ENCODE data around the gene SH3BP4. TPM values are rescaled to one million over a fixed set of nuclear protein-coding genes. Genes with fewer than 3 reads are reported as not detected.
A peak's percentile ranks its signal among the peaks of the same experiment; 100 is the strongest.

Gene SH3BP4
- total and polyA plus RNA-seq, 2 of the 13 experiments (the other 11 are each of a cell fraction or from before 2014, with no cell fraction given), result 34.6 to 99.1 TPM

DNA sequence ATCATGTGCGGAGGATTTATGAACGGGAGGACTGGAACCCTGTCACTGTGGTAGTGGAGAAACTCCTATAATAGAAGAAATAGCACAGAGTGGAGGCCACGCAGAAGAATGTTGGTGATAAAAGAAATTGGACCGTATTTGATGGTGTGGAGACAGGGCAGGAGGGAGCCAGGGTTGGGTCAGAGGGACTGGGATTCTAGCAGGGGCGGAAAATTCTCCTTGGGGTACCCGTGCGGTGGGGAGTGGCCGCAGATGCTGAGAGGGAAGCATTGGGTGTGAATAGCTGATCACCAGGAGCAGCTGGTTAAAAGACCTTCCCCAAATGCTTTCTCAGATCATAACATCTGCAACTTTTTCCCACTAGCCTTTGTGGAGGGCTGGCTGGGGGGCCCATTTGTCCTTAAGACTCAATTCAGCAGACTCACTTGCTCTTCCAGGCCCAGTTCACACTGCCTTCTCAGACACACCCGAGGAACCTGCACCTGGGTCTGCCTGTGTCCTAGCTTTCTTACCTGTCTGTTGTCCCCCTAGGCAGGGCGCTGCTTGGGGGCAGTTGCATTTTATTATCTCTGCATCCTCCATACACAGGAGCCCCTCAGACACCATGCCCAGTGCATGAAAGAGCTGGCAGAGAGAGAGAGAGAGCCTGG, 7.1 kb downstream of the SH3BP4 start:
- H3K4me2 ChIP-seq (ENCODE audit: low read depth, low read length), result no peak overlapping the region
- peaks cover 3 to 34% of the 10 kb centered on the region in 2 experiments for H3K36me3 ChIP-seq (replicated peaks in 1 of 2; ENCODE audit: control insufficient read depth in 1 of 2, insufficient read depth in 2 of 2, low read length in 2 of 2)
- 0 out of 2 replicates have a peak, but pooled peaks have one; percentile 37 for TF ChIP-seq RBFOX2 (IDR thresholded peaks at IDR 0.05; ENCODE audit: low read depth, low read length)
- no peak for TF ChIP-seq ZNF816 (CRISPR knock-in tag; IDR thresholded peaks at IDR 0.05; ENCODE audit: borderline replicate concordance)
- no peak for TF ChIP-seq ZNF17 (CRISPR knock-in tag; IDR thresholded peaks at IDR 0.05)
- TF ChIP-seq IKZF4 (CRISPR knock-in tag; IDR thresholded peaks at IDR 0.05; ENCODE audit: borderline replicate concordance, low read depth, not compliant biosample characterization), result no peak
- no peak for TF ChIP-seq BORCS8-MEF2B (CRISPR knock-in tag; IDR thresholded peaks at IDR 0.05)
- TF ChIP-seq SALL1 (CRISPR knock-in tag; IDR thresholded peaks at IDR 0.05), result 0 out of 2 replicates have a peak, but pooled peaks have one; percentile 11
- no peak for DNase-seq (ENCODE audit: low spot score)
- CTCF ChIA-PET (ENCODE audit: low intra/inter-chr PET ratio, low total read pairs), result no interaction called here
- no peak overlapping the region for H2AFZ ChIP-seq (ENCODE audit: low read length)
- H3K27me3 ChIP-seq (ENCODE audit: control insufficient read depth in 1 of 2, insufficient read depth in 2 of 2, low read length in 2 of 2), result no peaks in the 10 kb centered on the region; a peak in 1 of 5 replicates
- WGBS (ENCODE audit: low lambda C conversion rate), result 90% methylated on average over 10 of the region's 10 CpGs
- BruUV-seq (replicated peaks), result no TSS peak
- intact Hi-C loops (cut with micrococcal nuclease; ENCODE audit: unreplicated experiment) (no loop called here), in situ Hi-C loops (cut with HindIII; ENCODE audit: extremely low pct_ligation_motif_present, low pct_unique_long_range_greater_than_20kb) (no loop called here)
- no peaks in the 10 kb centered on the region for H3K9me3 ChIP-seq (ENCODE audit: low read length)
- H3K79me2 ChIP-seq (ENCODE audit: insufficient read depth, low read length), result peaks cover 100% of the 10 kb centered on the region
- POLR2A ChIA-PET, result interaction anchor here (1.3 to 8.7 kb wide), 2 partner anchors 18 to 22 kb away, joined by 4 to 53 read pairs; no protein-coding TSS in a partner anchor
- FAIRE-seq, result no peak
- no peak overlapping the region for H3K27ac ChIP-seq (ENCODE audit: extremely low read length, insufficient read depth, low read length)
- no peak overlapping the region for H3K4me3 ChIP-seq (replicated peaks in 1 of 3; ENCODE audit: insufficient read depth in 1 of 3, low read depth in 2 of 3, low read length in 3 of 3)
- peaks cover 90% of the 10 kb centered on the region for H3K4me1 ChIP-seq (ENCODE audit: insufficient read depth, low read length)
- peaks cover 92% of the 10 kb centered on the region for H4K20me1 ChIP-seq (ENCODE audit: insufficient read depth, low read length)
- no peak overlapping the region for H3K9ac ChIP-seq (ENCODE audit: insufficient read depth, low read depth, low read length)
- no peak for ATAC-seq

Data from HepG2 (cell line).